Measurements from ENCODE around the gene CHD6.

- TF ChIP-seq, protein P1, sequence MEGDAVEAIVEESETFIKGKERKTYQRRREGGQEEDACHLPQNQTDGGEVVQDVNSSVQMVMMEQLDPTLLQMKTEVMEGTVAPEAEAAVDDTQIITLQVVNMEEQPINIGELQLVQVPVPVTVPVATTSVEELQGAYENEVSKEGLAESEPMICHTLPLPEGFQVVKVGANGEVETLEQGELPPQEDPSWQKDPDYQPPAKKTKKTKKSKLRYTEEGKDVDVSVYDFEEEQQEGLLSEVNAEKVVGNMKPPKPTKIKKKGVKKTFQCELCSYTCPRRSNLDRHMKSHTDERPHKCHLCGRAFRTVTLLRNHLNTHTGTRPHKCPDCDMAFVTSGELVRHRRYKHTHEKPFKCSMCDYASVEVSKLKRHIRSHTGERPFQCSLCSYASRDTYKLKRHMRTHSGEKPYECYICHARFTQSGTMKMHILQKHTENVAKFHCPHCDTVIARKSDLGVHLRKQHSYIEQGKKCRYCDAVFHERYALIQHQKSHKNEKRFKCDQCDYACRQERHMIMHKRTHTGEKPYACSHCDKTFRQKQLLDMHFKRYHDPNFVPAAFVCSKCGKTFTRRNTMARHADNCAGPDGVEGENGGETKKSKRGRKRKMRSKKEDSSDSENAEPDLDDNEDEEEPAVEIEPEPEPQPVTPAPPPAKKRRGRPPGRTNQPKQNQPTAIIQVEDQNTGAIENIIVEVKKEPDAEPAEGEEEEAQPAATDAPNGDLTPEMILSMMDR (conservative IDR thresholded peaks at IDR 0.05; ENCODE audit: low read depth in 2 of 2) = no peak
- no peak for TF ChIP-seq ZNF114 (CRISPR knock-in tag; IDR thresholded peaks at IDR 0.05)
- TF ChIP-seq, protein P2, sequence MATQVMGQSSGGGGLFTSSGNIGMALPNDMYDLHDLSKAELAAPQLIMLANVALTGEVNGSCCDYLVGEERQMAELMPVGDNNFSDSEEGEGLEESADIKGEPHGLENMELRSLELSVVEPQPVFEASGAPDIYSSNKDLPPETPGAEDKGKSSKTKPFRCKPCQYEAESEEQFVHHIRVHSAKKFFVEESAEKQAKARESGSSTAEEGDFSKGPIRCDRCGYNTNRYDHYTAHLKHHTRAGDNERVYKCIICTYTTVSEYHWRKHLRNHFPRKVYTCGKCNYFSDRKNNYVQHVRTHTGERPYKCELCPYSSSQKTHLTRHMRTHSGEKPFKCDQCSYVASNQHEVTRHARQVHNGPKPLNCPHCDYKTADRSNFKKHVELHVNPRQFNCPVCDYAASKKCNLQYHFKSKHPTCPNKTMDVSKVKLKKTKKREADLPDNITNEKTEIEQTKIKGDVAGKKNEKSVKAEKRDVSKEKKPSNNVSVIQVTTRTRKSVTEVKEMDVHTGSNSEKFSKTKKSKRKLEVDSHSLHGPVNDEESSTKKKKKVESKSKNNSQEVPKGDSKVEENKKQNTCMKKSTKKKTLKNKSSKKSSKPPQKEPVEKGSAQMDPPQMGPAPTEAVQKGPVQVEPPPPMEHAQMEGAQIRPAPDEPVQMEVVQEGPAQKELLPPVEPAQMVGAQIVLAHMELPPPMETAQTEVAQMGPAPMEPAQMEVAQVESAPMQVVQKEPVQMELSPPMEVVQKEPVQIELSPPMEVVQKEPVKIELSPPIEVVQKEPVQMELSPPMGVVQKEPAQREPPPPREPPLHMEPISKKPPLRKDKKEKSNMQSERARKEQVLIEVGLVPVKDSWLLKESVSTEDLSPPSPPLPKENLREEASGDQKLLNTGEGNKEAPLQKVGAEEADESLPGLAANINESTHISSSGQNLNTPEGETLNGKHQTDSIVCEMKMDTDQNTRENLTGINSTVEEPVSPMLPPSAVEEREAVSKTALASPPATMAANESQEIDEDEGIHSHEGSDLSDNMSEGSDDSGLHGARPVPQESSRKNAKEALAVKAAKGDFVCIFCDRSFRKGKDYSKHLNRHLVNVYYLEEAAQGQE (IDR thresholded peaks at IDR 0.05; ENCODE audit: unreplicated experiment) = no peak
- TF ChIP-seq EZH2 (IDR thresholded peaks at IDR 0.05; ENCODE audit: low read depth, unreplicated experiment) = no peak
Observed at GRCh38 chr20:41390889-41391288, 227.3 kb downstream of the CHD6 start.
